Naive B cell (primary cell): ENCODE measurements around the gene WFDC6. TPM values are rescaled to one million over a fixed set of nuclear protein-coding genes. Genes with fewer than 3 reads are reported as not detected.

Experiments
- ATAC-seq, 2 donors: fragments of 150-1000 bp; cut with Tn5 transposase; 2 replicates each; pipeline ENCODE4 v1.10.0; 2021; ENCODE audit warnings: low read depth in 2 of 2, mild to moderate bottlenecking in 2 of 2, moderate library complexity in 2 of 2
- DNase-seq: peaks from one replicate; pipeline ENCODE4 v3.0.0; 2022
- H3K27ac Mint-ChIP-seq, 6 donors: one replicate each; pipeline ENCODE4 v1.8.0; 2020 to 2022; ENCODE audit warnings: mild to moderate bottlenecking in 6 of 6, mixed read lengths in 6 of 6, moderate library complexity in 5 of 6, inconsistent platforms in 2 of 6
- H3K27me3 Mint-ChIP-seq, 3 donors: one replicate each; pipeline ENCODE4 v1.8.0; 2021 to 2022; ENCODE audit warnings: mixed read lengths in 3 of 3, mild to moderate bottlenecking in 1 of 3
- H3K36me3 Mint-ChIP-seq, 2 donors: one replicate each; pipeline ENCODE4 v1.8.0; 2020 to 2022; ENCODE audit warnings: mixed read lengths in 2 of 2, inconsistent platforms in 1 of 2, mild to moderate bottlenecking in 1 of 2
- H3K4me1 Mint-ChIP-seq, 3 donors: one replicate each; pipeline ENCODE4 v1.8.0; 2020 to 2022; ENCODE audit warnings: mixed read lengths in 3 of 3, inconsistent platforms in 1 of 3, mild to moderate bottlenecking in 1 of 3, moderate library complexity in 1 of 3
- H3K4me3 Mint-ChIP-seq, 8 donors: one replicate each; pipeline ENCODE4 v1.8.0; 2020 to 2022; ENCODE audit warnings: mild to moderate bottlenecking in 8 of 8, mixed read lengths in 8 of 8, moderate library complexity in 8 of 8, inconsistent platforms in 2 of 8
- H3K9me3 Mint-ChIP-seq, 7 donors: one replicate each; pipeline ENCODE4 v1.8.0; 2020 to 2022; ENCODE audit warnings: mixed read lengths in 7 of 7, mild to moderate bottlenecking in 5 of 7, inconsistent platforms in 2 of 7, moderate library complexity in 1 of 7
- polyA plus RNA-seq, 6 donors: library from polyadenylated mRNA; unstranded; fragments of 300-500 nt; fragmentation: Illumina TruSeq; gene quantifications; one replicate each; pipeline ENCODE4 v1.2.3, GENCODE V29; 2021; ENCODE audit warnings: low read depth in 6 of 6

The WFDC6 gene
- polyA plus RNA-seq, 6 donors from 2014 or later, result not detected

GRCh38 chr20:45508068-45508886, 31.0 kb downstream of the WFDC6 start:
- peaks cover 0 to 7% of the 10 kb centered on the region in 2 donors for H3K36me3 Mint-ChIP-seq
- H3K9me3 Mint-ChIP-seq, result peaks cover 0 to 4% (median 0%) of the 10 kb centered on the region in 7 donors
- no peak overlapping the region for H3K4me3 Mint-ChIP-seq
- ATAC-seq (no peak), DNase-seq (no peak)
- H3K4me1 Mint-ChIP-seq, result peaks cover 0 to 8% (median 7%) of the 10 kb centered on the region in 3 donors
- H3K27me3 Mint-ChIP-seq, result peaks cover 30 to 69% (median 62%) of the 10 kb centered on the region in 3 donors
- no peak overlapping the region for H3K27ac Mint-ChIP-seq

- H3K27ac Mint-ChIP-seq, result peak overlapping the region in 1 of 6 donors; percentile 10
These were observed 32.1 kb downstream of the WFDC6 start for GRCh38 chr20:45507011-45507820.

GRCh38 chr20:45506398-45506797, 32.9 kb downstream of the WFDC6 start:
- Mint-ChIP-seq H3K27me3 (peaks cover 27 to 65% (median 53%) of the 10 kb centered on the region in 3 donors), H3K4me1 (peaks cover 0 to 8% (median 7%) of the 10 kb centered on the region in 3 donors), H3K27ac (no peak overlapping the region), H3K36me3 (no peaks in the 10 kb centered on the region), H3K4me3 (no peak overlapping the region), H3K9me3 (peaks cover 0 to 1% (median 0%) of the 10 kb centered on the region in 7 donors)
- DNase-seq (no peak), ATAC-seq (no peak)

More at GRCh38 chr20:45507011-45507820, 32.1 kb downstream of the WFDC6 start:
- Mint-ChIP-seq H3K27me3 (peaks cover 28 to 68% (median 57%) of the 10 kb centered on the region in 3 donors), H3K36me3 (peaks cover 0 to 5% of the 10 kb centered on the region in 2 donors), H3K4me1 (peaks cover 0 to 8% (median 7%) of the 10 kb centered on the region in 3 donors), H3K4me3 (no peak overlapping the region), H3K9me3 (peaks cover 0 to 3% (median 0%) of the 10 kb centered on the region in 7 donors)
- DNase-seq, result no peak
- no peak for ATAC-seq

GRCh38 chr20:45503403-45503802, 35.9 kb downstream of the WFDC6 start:
- no peaks in the 10 kb centered on the region for H3K36me3 Mint-ChIP-seq
- no peak overlapping the region for H3K4me3 Mint-ChIP-seq
- H3K27ac Mint-ChIP-seq, result peak overlapping the region in 1 of 6 donors; percentile 67
- peaks cover 0 to 8% (median 7%) of the 10 kb centered on the region in 3 donors for H3K4me1 Mint-ChIP-seq
- H3K9me3 Mint-ChIP-seq, result peaks cover 0 to 3% (median 0%) of the 10 kb centered on the region in 7 donors
- DNase-seq (no peak), ATAC-seq (no peak)
- peaks cover 21 to 65% (median 53%) of the 10 kb centered on the region in 3 donors for H3K27me3 Mint-ChIP-seq

- Mint-ChIP-seq H3K27me3 (peaks cover 21 to 58% (median 53%) of the 10 kb centered on the region in 3 donors), H3K4me1 (peaks cover 0 to 8% (median 7%) of the 10 kb centered on the region in 3 donors), H3K9me3 (peaks cover 0 to 3% (median 0%) of the 10 kb centered on the region in 7 donors), H3K4me3 (no peak overlapping the region), H3K27ac (no peak overlapping the region), H3K36me3 (no peaks in the 10 kb centered on the region)
- no peak for ATAC-seq
- no peak for DNase-seq
These were observed 36.7 kb downstream of the WFDC6 start for GRCh38 chr20:45502561-45502960.

GRCh38 chr20:45501600-45501999, 37.7 kb downstream of the WFDC6 start:
- DNase-seq (no peak), ATAC-seq (no peak)
- Mint-ChIP-seq H3K4me3 (no peak overlapping the region), H3K27me3 (peaks cover 27 to 53% (median 49%) of the 10 kb centered on the region in 3 donors), H3K4me1 (no peaks in the 10 kb centered on the region), H3K9me3 (peaks cover 0 to 3% (median 0%) of the 10 kb centered on the region in 7 donors), H3K36me3 (no peaks in the 10 kb centered on the region), H3K27ac (no peak overlapping the region)

- Mint-ChIP-seq H3K36me3 (no peaks in the 10 kb centered on the region), H3K4me1 (no peaks in the 10 kb centered on the region), H3K27me3 (peaks cover 28 to 50% (median 43%) of the 10 kb centered on the region in 3 donors)
These were observed 39.3 kb downstream of the WFDC6 start for GRCh38 chr20:45500022-45500421.

GRCh38 chr20:45497971-45498494, 41.2 kb downstream of the WFDC6 start:
- Mint-ChIP-seq H3K36me3 (no peaks in the 10 kb centered on the region), H3K4me3 (no peak overlapping the region), H3K27ac (no peak overlapping the region), H3K4me1 (no peaks in the 10 kb centered on the region), H3K27me3 (peaks cover 30 to 37% (median 36%) of the 10 kb centered on the region in 3 donors), H3K9me3 (peaks cover 0 to 3% (median 0%) of the 10 kb centered on the region in 7 donors)
- ATAC-seq (no peak), DNase-seq (no peak)

More at GRCh38 chr20:45500022-45500421, 39.3 kb downstream of the WFDC6 start:
- no peak overlapping the region for H3K4me3 Mint-ChIP-seq
- ATAC-seq, result no peak
- DNase-seq, result no peak
- H3K9me3 Mint-ChIP-seq, result peaks cover 0 to 3% (median 0%) of the 10 kb centered on the region in 7 donors
- no peak overlapping the region for H3K27ac Mint-ChIP-seq

- ATAC-seq (no peak), DNase-seq (no peak)
- Mint-ChIP-seq H3K36me3 (no peaks in the 10 kb centered on the region), H3K27me3 (peaks cover 29 to 48% (median 41%) of the 10 kb centered on the region in 3 donors), H3K9me3 (peaks cover 0 to 2% (median 0%) of the 10 kb centered on the region in 7 donors), H3K27ac (no peak overlapping the region), H3K4me3 (no peak overlapping the region), H3K4me1 (no peaks in the 10 kb centered on the region)
These were observed 43.1 kb downstream of the WFDC6 start for GRCh38 chr20:45496166-45496565.

- H3K4me3 Mint-ChIP-seq, result no peak overlapping the region
- H3K4me1 Mint-ChIP-seq, result no peaks in the 10 kb centered on the region
- ATAC-seq (no peak), DNase-seq (no peak)
- peaks cover 32 to 50% (median 43%) of the 10 kb centered on the region in 3 donors for H3K27me3 Mint-ChIP-seq
- peaks cover 0 to 2% (median 0%) of the 10 kb centered on the region in 7 donors for H3K9me3 Mint-ChIP-seq
- no peaks in the 10 kb centered on the region for H3K36me3 Mint-ChIP-seq
- no peak overlapping the region for H3K27ac Mint-ChIP-seq
These were observed 43.8 kb downstream of the WFDC6 start for GRCh38 chr20:45495501-45495941.

GRCh38 chr20:45489083-45489531, 50.2 kb downstream of the WFDC6 start:
- Mint-ChIP-seq H3K27me3 (peaks cover 33 to 65% (median 54%) of the 10 kb centered on the region in 3 donors), H3K4me1 (no peaks in the 10 kb centered on the region), H3K36me3 (no peaks in the 10 kb centered on the region), H3K4me3 (no peak overlapping the region), H3K9me3 (no peaks in the 10 kb centered on the region), H3K27ac (no peak overlapping the region)
- no peak for ATAC-seq
- no peak for DNase-seq

GRCh38 chr20:45487231-45487635, 52.0 kb downstream of the WFDC6 start:
- Mint-ChIP-seq H3K9me3 (no peaks in the 10 kb centered on the region), H3K4me3 (no peak overlapping the region), H3K27ac (no peak overlapping the region), H3K4me1 (no peaks in the 10 kb centered on the region), H3K27me3 (peaks cover 37 to 66% (median 52%) of the 10 kb centered on the region in 3 donors), H3K36me3 (no peaks in the 10 kb centered on the region)
- ATAC-seq (peak; percentile 30 to 32), DNase-seq (no peak)

- H3K27ac Mint-ChIP-seq, result peak overlapping the region in 1 of 6 donors; percentile 13
- no peaks in the 10 kb centered on the region for H3K4me1 Mint-ChIP-seq
- H3K27me3 Mint-ChIP-seq, result peaks cover 35 to 70% (median 51%) of the 10 kb centered on the region in 3 donors
- ATAC-seq (no peak), DNase-seq (no peak)
- no peak overlapping the region for H3K4me3 Mint-ChIP-seq
- no peaks in the 10 kb centered on the region for H3K9me3 Mint-ChIP-seq
- H3K36me3 Mint-ChIP-seq, result peaks cover 0 to 4% of the 10 kb centered on the region in 2 donors
These were observed 53.9 kb downstream of the WFDC6 start for GRCh38 chr20:45485388-45485787.
